ENCODE data around the gene CPA5.
"Not testable (repeated sequence)": the region's sequence is repeated elsewhere in the genome, so short reads cannot be mapped to it uniquely, and the experiment has no call there.

The CPA5 gene

DNA sequence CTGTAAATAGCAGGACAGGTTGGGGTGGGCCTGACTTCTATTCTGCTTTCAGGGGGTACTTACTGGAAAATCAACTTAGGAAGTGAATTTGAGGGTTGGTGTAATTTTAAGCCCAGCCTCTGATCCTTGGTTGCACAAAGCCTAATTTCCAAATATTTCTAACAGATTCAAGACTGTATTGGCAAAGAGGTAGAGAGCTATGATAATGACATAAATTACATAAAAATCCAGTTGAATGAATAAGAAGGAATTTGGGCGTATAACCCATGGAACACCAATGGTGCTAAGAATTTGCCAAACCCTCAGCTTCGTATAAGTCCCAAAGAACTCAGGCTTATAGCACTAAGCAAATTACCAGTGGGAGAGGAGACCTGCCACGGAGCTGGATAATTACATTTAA is 39.7 kb upstream of the CPA5 start:
- no peaks in the 10 kb centered on the region for H3K36me3 ChIP-seq (ENCODE audit: control insufficient read depth, insufficient read depth, low read length)
- no peaks in the 10 kb centered on the region for H3K4me1 ChIP-seq (ENCODE audit: control insufficient read depth, insufficient read depth, low read length, poor library complexity, severe bottlenecking)
- H3K27ac ChIP-seq (ENCODE audit: low read depth, low read length, severe bottlenecking): no peak overlapping the region
- 69 to 80% methylated on average over 1 to 2 of the region's 3 CpGs for WGBS, 2 experiments (ENCODE audit: insufficient coverage in 2 of 2)
- H3K9me3 ChIP-seq (ENCODE audit: control insufficient read depth, low read length): no peaks in the 10 kb centered on the region
- H3K4me3 ChIP-seq (ENCODE audit: extremely low read depth, insufficient read depth, low read length, poor library complexity, severe bottlenecking): no peak overlapping the region

- 91 to 94% methylated on average over 19 to 21 of the region's 21 CpGs for WGBS, 2 experiments (ENCODE audit: insufficient coverage in 2 of 2)
- H3K9me3 ChIP-seq (ENCODE audit: control insufficient read depth, low read length): no peaks in the 10 kb centered on the region
- no peaks in the 10 kb centered on the region for H3K4me1 ChIP-seq (ENCODE audit: control insufficient read depth, insufficient read depth, low read length, poor library complexity, severe bottlenecking)
- no peaks in the 10 kb centered on the region for H3K36me3 ChIP-seq (ENCODE audit: control insufficient read depth, insufficient read depth, low read length)
- H3K27ac ChIP-seq (ENCODE audit: low read depth, low read length, severe bottlenecking): no peak overlapping the region
- H3K4me3 ChIP-seq (ENCODE audit: extremely low read depth, insufficient read depth, low read length, poor library complexity, severe bottlenecking): no peak overlapping the region
Observed at GRCh38 chr7:130305433-130306042, 39.1 kb upstream of the CPA5 start.

GRCh38 chr7:130309986-130310385 is 34.6 kb upstream of the CPA5 start:
- no peak overlapping the region for H3K4me3 ChIP-seq (ENCODE audit: extremely low read depth, insufficient read depth, low read length, poor library complexity, severe bottlenecking)
- peaks cover 4% of the 10 kb centered on the region for H3K9me3 ChIP-seq (ENCODE audit: control insufficient read depth, low read length)
- H3K4me1 ChIP-seq (ENCODE audit: control insufficient read depth, insufficient read depth, low read length, poor library complexity, severe bottlenecking): no peaks in the 10 kb centered on the region
- H3K36me3 ChIP-seq (ENCODE audit: control insufficient read depth, insufficient read depth, low read length): no peaks in the 10 kb centered on the region
- no CpG with 5 or more reads among the region's 6 CpGs for WGBS, 2 experiments (ENCODE audit: insufficient coverage in 2 of 2)
- H3K27ac ChIP-seq (ENCODE audit: low read depth, low read length, severe bottlenecking): no peak overlapping the region

DNA sequence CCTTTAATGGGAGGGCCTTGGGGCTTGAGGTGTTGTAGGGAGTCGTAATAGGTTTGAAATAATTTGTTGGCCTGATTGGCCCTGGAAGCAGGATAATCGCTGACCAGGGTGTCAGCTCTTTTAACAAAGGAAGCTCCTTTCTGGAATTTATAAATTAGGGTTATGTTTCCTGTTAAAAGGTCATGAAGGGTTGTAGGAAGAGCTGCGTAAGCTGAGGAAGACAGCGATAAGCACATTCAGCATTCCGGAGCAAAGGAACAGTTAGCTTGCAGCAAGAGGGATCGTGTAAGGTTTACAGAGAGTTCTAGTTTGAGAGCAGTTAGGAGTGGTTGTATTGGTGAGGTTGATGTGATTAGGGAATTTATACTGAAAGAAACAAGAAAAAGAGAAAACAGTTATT is 30.3 kb upstream of the CPA5 start:
- no peaks in the 10 kb centered on the region for H3K36me3 ChIP-seq (ENCODE audit: control insufficient read depth, insufficient read depth, low read length)
- H3K9me3 ChIP-seq (ENCODE audit: control insufficient read depth, low read length): peaks cover 4% of the 10 kb centered on the region
- no peaks in the 10 kb centered on the region for H3K4me1 ChIP-seq (ENCODE audit: control insufficient read depth, insufficient read depth, low read length, poor library complexity, severe bottlenecking)
- H3K4me3 ChIP-seq (ENCODE audit: extremely low read depth, insufficient read depth, low read length, poor library complexity, severe bottlenecking): no peak overlapping the region
- 96 to 99% methylated on average over 6 of the region's 6 CpGs for whole genome bisulfite sequencing, 2 experiments (ENCODE audit: insufficient coverage in 2 of 2)
- H3K27ac ChIP-seq (ENCODE audit: low read depth, low read length, severe bottlenecking): no peak overlapping the region

GRCh38 chr7:130319541-130319940 is 25.1 kb upstream of the CPA5 start:
- WGBS, 2 experiments (ENCODE audit: insufficient coverage in 2 of 2): 82 to 88% methylated on average over 1 of the region's 1 CpG
- no peak overlapping the region for H3K4me3 ChIP-seq (ENCODE audit: extremely low read depth, insufficient read depth, low read length, poor library complexity, severe bottlenecking)
- H3K36me3 ChIP-seq (ENCODE audit: control insufficient read depth, insufficient read depth, low read length): no peaks in the 10 kb centered on the region
- no peaks in the 10 kb centered on the region for H3K9me3 ChIP-seq (ENCODE audit: control insufficient read depth, low read length)
- H3K27ac ChIP-seq (ENCODE audit: low read depth, low read length, severe bottlenecking): no peak overlapping the region
- no peaks in the 10 kb centered on the region for H3K4me1 ChIP-seq (ENCODE audit: control insufficient read depth, insufficient read depth, low read length, poor library complexity, severe bottlenecking)

GRCh38 chr7:130321542-130322229 is 22.9 kb upstream of the CPA5 start:
- not testable (repeated sequence) for H3K36me3 ChIP-seq (ENCODE audit: control insufficient read depth, insufficient read depth, low read length); H3K27ac ChIP-seq (ENCODE audit: low read depth, low read length, severe bottlenecking); H3K4me3 ChIP-seq (ENCODE audit: extremely low read depth, insufficient read depth, low read length, poor library complexity, severe bottlenecking); H3K9me3 ChIP-seq (ENCODE audit: control insufficient read depth, low read length); H3K4me1 ChIP-seq (ENCODE audit: control insufficient read depth, insufficient read depth, low read length, poor library complexity, severe bottlenecking)
- 94 to 100% methylated on average over 2 of the region's 3 CpGs for WGBS, 2 experiments (ENCODE audit: insufficient coverage in 2 of 2)

- H3K4me3 ChIP-seq (ENCODE audit: extremely low read depth, insufficient read depth, low read length, poor library complexity, severe bottlenecking): no peak overlapping the region
- H3K27ac ChIP-seq (ENCODE audit: low read depth, low read length, severe bottlenecking): no peak overlapping the region
- H3K4me1 ChIP-seq (ENCODE audit: control insufficient read depth, insufficient read depth, low read length, poor library complexity, severe bottlenecking): no peaks in the 10 kb centered on the region
- H3K36me3 ChIP-seq (ENCODE audit: control insufficient read depth, insufficient read depth, low read length): no peaks in the 10 kb centered on the region
- WGBS, 2 experiments (ENCODE audit: insufficient coverage in 2 of 2): 88 to 100% methylated on average over 5 to 7 of the region's 7 CpGs
- no peaks in the 10 kb centered on the region for H3K9me3 ChIP-seq (ENCODE audit: control insufficient read depth, low read length)
Observed at GRCh38 chr7:130322615-130323014, 22.0 kb upstream of the CPA5 start.

DNA sequence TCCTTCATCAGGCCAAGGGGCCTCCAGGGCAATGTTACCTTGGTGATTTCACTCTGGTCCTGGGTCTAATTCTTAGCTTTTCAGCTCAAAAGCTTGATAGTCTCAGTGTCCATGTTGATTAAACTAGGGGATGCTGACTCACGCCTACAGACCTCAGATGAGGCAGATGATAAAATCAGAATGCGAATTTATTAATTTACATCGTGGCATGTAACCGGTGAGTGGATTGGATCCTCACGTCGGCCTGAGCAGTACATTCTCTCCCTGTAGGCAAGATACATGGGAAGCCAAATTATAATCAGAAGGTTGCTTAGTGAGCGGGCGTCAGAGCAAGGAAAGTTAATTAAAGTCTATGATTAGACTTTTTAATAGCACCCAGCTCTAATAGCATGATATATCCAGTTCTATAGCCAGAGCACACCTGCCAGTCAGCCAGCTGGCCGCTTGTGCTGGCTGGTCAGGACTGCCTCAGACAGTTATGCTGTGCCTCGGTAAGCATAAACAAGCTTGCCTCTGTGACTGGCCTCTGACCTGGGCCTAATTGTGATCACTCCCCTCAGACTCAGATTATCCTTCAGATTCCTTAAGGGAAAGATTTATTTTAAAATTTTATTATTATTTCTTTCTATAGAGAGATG is 20.2 kb upstream of the CPA5 start:
- Histone ChIP-seq H3K4me1 (ENCODE audit: control insufficient read depth, insufficient read depth, low read length, poor library complexity, severe bottlenecking) (no peaks in the 10 kb centered on the region), H3K27ac (ENCODE audit: low read depth, low read length, severe bottlenecking) (no peak overlapping the region), H3K4me3 (ENCODE audit: extremely low read depth, insufficient read depth, low read length, poor library complexity, severe bottlenecking) (no peak overlapping the region), H3K36me3 (ENCODE audit: control insufficient read depth, insufficient read depth, low read length) (no peaks in the 10 kb centered on the region), H3K9me3 (ENCODE audit: control insufficient read depth, low read length) (no peaks in the 10 kb centered on the region)
- whole genome bisulfite sequencing, 2 experiments (ENCODE audit: insufficient coverage in 2 of 2): 91 to 98% methylated on average over 7 of the region's 10 CpGs

DNA sequence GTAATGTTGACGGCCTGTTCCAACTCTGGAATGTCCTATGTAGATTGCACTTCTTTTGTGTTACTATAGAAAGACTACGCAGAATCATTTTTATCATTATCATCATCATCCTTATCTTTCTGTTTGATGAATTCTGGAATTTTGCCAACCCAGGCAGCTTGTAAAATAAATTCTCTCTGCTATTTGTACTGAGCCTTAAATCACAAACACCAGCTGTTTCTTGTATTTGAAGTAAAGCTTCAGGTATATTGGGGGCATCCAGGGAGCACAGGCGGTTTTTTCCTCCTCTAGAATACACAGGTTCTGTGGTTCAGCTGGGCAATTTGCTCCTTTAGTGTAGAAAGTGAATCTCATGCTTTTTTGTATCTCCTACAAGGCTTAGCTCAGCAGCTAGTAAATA is 14.9 kb upstream of the CPA5 start:
- Histone ChIP-seq H3K36me3 (ENCODE audit: control insufficient read depth, insufficient read depth, low read length) (no peaks in the 10 kb centered on the region), H3K4me3 (ENCODE audit: extremely low read depth, insufficient read depth, low read length, poor library complexity, severe bottlenecking) (no peak overlapping the region), H3K9me3 (ENCODE audit: control insufficient read depth, low read length) (no peaks in the 10 kb centered on the region), H3K4me1 (ENCODE audit: control insufficient read depth, insufficient read depth, low read length, poor library complexity, severe bottlenecking) (no peaks in the 10 kb centered on the region), H3K27ac (ENCODE audit: low read depth, low read length, severe bottlenecking) (no peak overlapping the region)
- WGBS, 2 experiments (ENCODE audit: insufficient coverage in 2 of 2): 100% methylated on average over 1 of the region's 3 CpGs; no CpG with 5 or more reads in 1 of the 2 experiments

DNA sequence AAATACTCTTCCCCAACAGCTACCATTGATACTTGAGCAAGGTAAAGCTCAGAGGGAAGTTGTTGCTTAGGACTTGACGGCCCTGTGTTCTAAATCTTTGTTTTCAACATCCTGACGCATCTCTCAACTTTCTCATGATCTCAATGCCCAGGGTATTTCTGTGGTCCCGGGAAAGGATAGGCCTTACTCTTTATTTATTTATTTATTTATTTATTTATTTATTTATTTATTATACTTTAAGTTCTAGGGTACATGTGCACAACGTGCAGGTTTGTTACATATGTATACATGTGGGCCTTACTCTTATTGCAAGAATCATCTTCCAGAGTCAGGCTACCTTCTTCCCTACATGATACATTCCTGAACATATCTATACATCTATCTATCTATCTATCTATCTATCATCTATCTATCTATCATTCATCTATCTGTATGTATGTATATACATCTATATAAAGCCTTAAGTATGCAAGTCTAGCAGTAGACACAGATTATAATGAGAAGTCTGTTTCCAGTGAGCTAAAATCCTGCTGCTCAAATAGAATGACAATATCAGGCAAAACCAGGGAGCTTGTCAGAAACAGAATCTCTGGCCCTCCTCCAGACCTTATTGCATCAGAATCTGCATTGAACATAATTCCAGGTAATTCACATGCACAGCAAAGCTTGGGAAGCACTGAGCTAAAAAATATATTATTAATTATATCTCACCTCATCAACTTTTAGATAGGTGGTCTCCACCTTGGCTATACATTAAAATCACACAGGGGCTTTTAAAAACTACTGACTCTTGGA is 12.2 kb upstream of the CPA5 start:
- 83 to 88% methylated on average over 1 of the region's 4 CpGs for WGBS, 2 experiments (ENCODE audit: insufficient coverage in 2 of 2)
- no peak overlapping the region for H3K27ac ChIP-seq (ENCODE audit: low read depth, low read length, severe bottlenecking)

More for the DNA sequence above, 12.2 kb upstream of the CPA5 start:
- Histone ChIP-seq H3K36me3 (ENCODE audit: control insufficient read depth, insufficient read depth, low read length) (no peaks in the 10 kb centered on the region), H3K4me1 (ENCODE audit: control insufficient read depth, insufficient read depth, low read length, poor library complexity, severe bottlenecking) (no peaks in the 10 kb centered on the region), H3K4me3 (ENCODE audit: extremely low read depth, insufficient read depth, low read length, poor library complexity, severe bottlenecking) (no peak overlapping the region), H3K9me3 (ENCODE audit: control insufficient read depth, low read length) (no peaks in the 10 kb centered on the region)
